ENCODE measurements around the gene STIP1.

DNA sequence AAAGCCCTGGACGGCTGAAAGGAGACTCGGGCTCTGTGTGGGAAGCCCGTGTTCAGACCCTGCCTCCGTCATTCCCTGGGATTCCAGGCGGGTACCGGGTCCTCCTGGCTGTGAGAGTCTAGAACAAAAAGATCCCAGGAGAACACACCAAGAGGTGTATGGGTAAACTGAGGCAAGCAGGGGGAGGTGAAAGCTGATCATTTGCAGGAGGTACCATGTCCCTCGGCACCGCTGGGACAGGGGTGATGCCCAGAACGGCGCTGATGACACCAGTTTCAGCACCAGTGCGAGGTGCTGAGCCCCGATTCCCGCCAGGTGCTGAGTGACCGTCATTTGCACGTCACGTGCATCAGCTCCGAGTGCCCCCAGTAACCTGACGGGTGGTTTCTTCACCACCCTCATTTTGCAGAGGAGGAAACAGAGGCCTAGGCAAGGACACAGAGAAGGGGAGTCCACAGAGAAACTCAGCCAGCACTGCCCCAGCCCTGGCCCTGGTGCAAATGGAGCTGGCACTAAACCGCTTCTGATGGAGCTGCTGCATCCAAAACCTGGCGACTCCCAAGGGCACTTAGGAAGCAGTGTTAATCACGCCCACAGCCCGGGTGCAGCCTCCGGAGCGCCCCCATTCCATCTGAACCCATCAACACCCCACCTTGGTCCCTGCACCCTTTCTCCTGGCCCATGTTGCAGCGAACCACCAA lies 36.9 kb upstream of the STIP1 start:
- peak; percentile 1 for TF ChIP-seq CTCF (IDR thresholded peaks at IDR 0.05)
- no peak for TF ChIP-seq EZH2phosphoT487 (IDR thresholded peaks at IDR 0.05)
